Adrenal gland (tissue), 12 donors: ENCODE results near the gene CDKAL1. TPM values are rescaled to one million over a fixed set of nuclear protein-coding genes. Genes with fewer than 3 reads are reported as not detected.

Source experiments
- DNase-seq, 7 donors: peaks; one replicate each; pipeline ENCODE4 v3.0.0-alpha.2; 2019 to 2020
- H3K27ac ChIP-seq, 5 donors: fragments of 200-600 bp; sonication (generic) in 4 of 5; 1 replicate in 3 of 5; 2 replicates in 2 of 5; pipeline versions ENCODE4 v1.5.1 to v1.8.0; 2016 to 2020; ENCODE audit warnings: mild to moderate bottlenecking in 1 of 5
- H3K27me3 ChIP-seq: fragments of 200-600 bp; 2 replicates; pipeline ENCODE4 v1.8.0; 2021
- H3K36me3 ChIP-seq, 2 donors: fragments of 200-600 bp; replicated peaks in 1 of 2; 1 replicate in 1 of 2; 2 replicates in 1 of 2; pipeline versions ENCODE4 v1.5.1 to v1.8.0; 2018 to 2022
- H3K4me1 ChIP-seq, 2 donors: fragments of 200-600 bp; replicated peaks in 1 of 2; 1 replicate in 1 of 2; 2 replicates in 1 of 2; pipeline versions ENCODE4 v1.5.1 to v1.8.0; 2018 to 2021
- H3K4me3 ChIP-seq, 4 donors: fragments of 200-600 bp; sonication (generic) in 3 of 4; one replicate each; pipeline ENCODE4 v1.5.1; 2016 to 2018
- H3K9me3 ChIP-seq, 3 donors: fragments of 200-600 bp; sonication (generic) in 1 of 3; replicated peaks in 1 of 3; 1 replicate in 2 of 3; 2 replicates in 1 of 3; pipeline versions ENCODE4 v1.5.1 to v1.8.0; 2016 to 2021
- CTCF ChIP-seq, 6 experiments: fragments of 450-650 bp in 4 of 6; fragments of 200-600 bp in 2 of 6; sonication (generic) in 1 of 6; IDR thresholded peaks; 1 replicate in 5 of 6; 2 replicates in 1 of 6; pipeline versions ENCODE4 v1.5.1 to v1.8.0; 2016 to 2021; ENCODE audit warnings: antibody characterized with exemption in 6 of 6, mild to moderate bottlenecking in 2 of 6, moderate library complexity in 1 of 6
- POLR2A ChIP-seq, 2 donors: fragments of 450-650 bp; IDR thresholded peaks; one replicate each; pipeline ENCODE4 v1.6.1; 2017; ENCODE audit warnings: antibody characterized with exemption in 2 of 2, mild to moderate bottlenecking in 2 of 2, moderate library complexity in 1 of 2
- WGBS, 4 donors: extraction: QIAGEN DNeasy Blood & Tissue Kit in 2 of 4; methylation state at CpG; one replicate each; pipeline versions ENCODE4 v1.1.5 to v1.1.7; 2013 to 2017; 5-methylcytosine and 5-hydroxymethylcytosine counted together
- intact Hi-C, 2 donors: fragments of 100-400 bp; cut with DNase I; formaldehyde crosslinking; loops; one replicate each; pipeline versions ENCODE4 v1.14.1 to v1.15.0; 2022 to 2023
- polyA plus RNA-seq, 3 donors: library from polyadenylated mRNA; stranded (reverse); fragments of 200-250 nt in 2 of 3; fragments of 350-450 nt in 1 of 3; fragmentation: Illumina TruSeq in 1 of 3; extraction: RNeasy Lipid Tissue Mini Kit (QIAGEN cat#74804) in 1 of 3; gene quantifications; one replicate each; pipeline ENCODE4 v1.2.3, GENCODE V29; 2013 to 2014
- total RNA-seq, 9 donors: library from RNA; depleted of rRNA in 4 of 9; stranded (reverse); fragments of >200 nt in 4 of 9; fragments of 120-200 nt in 1 of 9; fragmentation: NEBNext Ultra II Directional in 1 of 9; extraction: Animal tissue kit (Norgen Biotek cat#: 25700) in 1 of 9; gene quantifications; one replicate each; pipeline versions ENCODE4 v1.1.0 to v1.2.4, GENCODE V29; 2013 to 2023
- donor health status: healthy with polysubstance abuse.
- donor health status: Bipolar disorder and iron deficiency.
- donor health status: DM: yes; HTN: yes; CAD: no.
- donor health status: DM: no; HTN: no; CAD: no.
- donor health status: DM: no; HTN: no; CAD: no.
- donor health status: DM: yes; HTN: yes; CAD: no.

The CDKAL1 gene
- total and polyA plus RNA-seq, 12 donors = 3.9 to 21.1 (median 10.6) TPM

DNA sequence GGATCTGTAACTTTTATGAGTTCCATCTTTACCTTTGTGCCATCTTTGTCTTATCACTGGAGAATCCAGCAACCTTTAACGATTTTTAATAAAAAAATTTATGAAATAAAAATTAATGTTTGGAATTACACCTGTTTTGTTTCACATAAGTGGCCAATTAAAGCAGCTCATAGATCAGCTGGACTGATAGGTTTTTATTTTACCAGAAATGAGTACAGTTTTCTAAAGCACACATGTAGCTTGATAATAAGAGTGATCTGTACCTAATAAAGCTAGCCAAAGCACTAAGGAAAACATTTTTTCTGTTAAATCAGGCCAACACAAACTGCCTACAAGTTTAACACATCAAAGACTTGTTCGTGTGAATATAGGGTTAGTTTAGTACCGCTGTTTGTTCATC lies 500.1 kb downstream of the CDKAL1 start:
- 64 to 86% (median 84%) methylated on average over 3 of the region's 3 CpGs for WGBS, 4 donors
- peaks cover 0 to 4% of the 10 kb centered on the region in 2 donors for H3K4me1 ChIP-seq
- H3K27me3 ChIP-seq = no peaks in the 10 kb centered on the region
- DNase-seq = no peak
- H3K4me3 ChIP-seq = no peak overlapping the region
- TF ChIP-seq CTCF (IDR thresholded peaks at IDR 0.05) = no peak
- no peak for TF ChIP-seq POLR2A (IDR thresholded peaks at IDR 0.05)
- intact Hi-C loops = no loop called here
- H3K9me3 ChIP-seq = no peaks in the 10 kb centered on the region
- H3K27ac ChIP-seq = no peak overlapping the region
- H3K36me3 ChIP-seq = no peaks in the 10 kb centered on the region

GRCh38 chr6:21037453-21037852 lies 503.2 kb downstream of the CDKAL1 start:
- intact Hi-C loops = no loop called here
- WGBS, 4 donors = 93 to 100% (median 95%) methylated on average over 1 of the region's 1 CpG

GRCh38 chr6:21039926-21040325 lies 505.7 kb downstream of the CDKAL1 start:
- no peak overlapping the region for H3K27ac ChIP-seq
- no peak overlapping the region for H3K4me3 ChIP-seq
- no peaks in the 10 kb centered on the region for H3K9me3 ChIP-seq
- H3K27me3 ChIP-seq = no peaks in the 10 kb centered on the region
- TF ChIP-seq CTCF (IDR thresholded peaks at IDR 0.05) (no peak), POLR2A (IDR thresholded peaks at IDR 0.05) (no peak)
- 93 to 98% (median 95%) methylated on average over 7 of the region's 7 CpGs for WGBS, 4 donors
- intact Hi-C loops = no loop called here
- H3K36me3 ChIP-seq = no peaks in the 10 kb centered on the region
- H3K4me1 ChIP-seq = no peaks in the 10 kb centered on the region
- DNase-seq = no peak

More at GRCh38 chr6:21037453-21037852, 503.2 kb downstream of the CDKAL1 start:
- H3K4me1 ChIP-seq = peaks cover 0 to 4% of the 10 kb centered on the region in 2 donors
- H3K36me3 ChIP-seq = no peaks in the 10 kb centered on the region
- H3K27ac ChIP-seq = no peak overlapping the region
- TF ChIP-seq CTCF (IDR thresholded peaks at IDR 0.05) (no peak), POLR2A (IDR thresholded peaks at IDR 0.05) (no peak)
- no peaks in the 10 kb centered on the region for H3K9me3 ChIP-seq
- H3K27me3 ChIP-seq = no peaks in the 10 kb centered on the region
- DNase-seq = no peak
- H3K4me3 ChIP-seq = no peak overlapping the region

DNA sequence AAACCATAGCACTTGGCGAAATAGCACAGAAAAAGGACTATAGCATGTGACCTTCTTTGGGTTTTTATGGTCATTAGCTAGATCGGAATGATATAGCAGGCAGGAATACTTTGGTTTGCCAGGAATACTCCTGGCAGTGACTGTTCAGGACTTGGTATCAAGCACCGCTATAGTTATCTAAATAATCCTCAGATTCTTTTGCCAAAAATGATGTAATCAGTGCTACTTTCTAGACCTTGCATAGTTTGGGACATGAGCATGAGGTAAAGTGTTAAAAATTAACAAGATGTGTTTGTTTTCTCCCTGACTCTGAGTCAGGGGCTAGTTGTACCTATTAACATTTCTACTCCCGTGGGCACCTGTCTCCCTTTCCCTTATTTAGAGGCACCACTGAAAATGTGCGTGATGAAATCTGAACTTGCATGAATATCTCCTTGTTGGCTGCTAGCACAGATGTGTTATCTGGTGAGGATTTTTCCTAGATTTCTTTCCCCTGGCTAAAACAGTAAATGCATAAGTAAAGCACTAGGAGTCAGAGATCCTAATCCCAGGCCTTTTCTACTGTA lies 511.0 kb downstream of the CDKAL1 start:
- no peak overlapping the region for H3K27ac ChIP-seq
- no peaks in the 10 kb centered on the region for H3K27me3 ChIP-seq
- no peak for DNase-seq
- H3K9me3 ChIP-seq = no peaks in the 10 kb centered on the region
- no peaks in the 10 kb centered on the region for H3K36me3 ChIP-seq
- intact Hi-C loops = no loop called here
- 92 to 97% (median 94%) methylated on average over 5 of the region's 5 CpGs for WGBS, 4 donors
- H3K4me1 ChIP-seq = no peaks in the 10 kb centered on the region
- H3K4me3 ChIP-seq = no peak overlapping the region
- TF ChIP-seq POLR2A (IDR thresholded peaks at IDR 0.05) (no peak), CTCF (IDR thresholded peaks at IDR 0.05) (no peak)
